ENCODE data around the gene MEIS2. TPM values are rescaled to one million over a fixed set of nuclear protein-coding genes. Genes with fewer than 3 reads are reported as not detected.

The MEIS2 gene
- total and polyA plus RNA-seq, 2 of the 13 experiments (the other 11 are each of a cell fraction or from before 2014, with no cell fraction given) = 10.7 to 12.4 TPM

- TF ChIP-seq ZHX2 (IDR thresholded peaks at IDR 0.05; ENCODE audit: low read depth) (no peak), ZHX2 (CRISPR knock-in tag; IDR thresholded peaks at IDR 0.05; ENCODE audit: borderline replicate concordance) (no peak), GRHL1 (CRISPR knock-in tag; conservative IDR thresholded peaks at IDR 0.05) (no peak), HOXA9 (CRISPR knock-in tag; IDR thresholded peaks at IDR 0.05; ENCODE audit: borderline replicate concordance) (no peak), THAP7 (CRISPR knock-in tag; IDR thresholded peaks at IDR 0.05) (no peak), ZNF766 (CRISPR knock-in tag; IDR thresholded peaks at IDR 0.05; ENCODE audit: borderline replicate concordance) (no peak), ATF5 (CRISPR knock-in tag; IDR thresholded peaks at IDR 0.05; ENCODE audit: low read depth) (no peak), ZBTB20 (CRISPR knock-in tag; IDR thresholded peaks at IDR 0.05; ENCODE audit: borderline replicate concordance, low read depth) (no peak)
Measured at GRCh38 chr15:36886191-36886590, 214.2 kb downstream of the MEIS2 start (continued).

Measured in HepG2 (cell line).